Ovary (tissue), 3 donors: ENCODE results near the gene SPAG16.

Source experiments
- CTCF ChIP-seq, 3 donors: fragments of 450-650 bp in 2 of 3; fragments of 200-600 bp in 1 of 3; IDR thresholded peaks; one replicate each; pipeline versions ENCODE4 v1.5.1 to v1.8.0; 2016 to 2022; ENCODE audit warnings: antibody characterized with exemption in 3 of 3, mild to moderate bottlenecking in 1 of 3
- EP300 ChIP-seq: sonication (generic); formaldehyde crosslinking; IDR thresholded peaks from one replicate; pipeline ENCODE4 v1.6.1; 2017; ENCODE audit warnings: antibody characterized with exemption
- POLR2A ChIP-seq: fragments of 450-650 bp; IDR thresholded peaks from one replicate; pipeline ENCODE4 v1.6.1; 2017; ENCODE audit warnings: antibody characterized with exemption, mild to moderate bottlenecking, moderate library complexity
- donor health status: DM: no; HTN: no; CAD: no.

GRCh38 chr2:214451516-214452275 lies 1167.4 kb downstream of the SPAG16 start:
- no peak for TF ChIP-seq EP300
- TF ChIP-seq CTCF (IDR thresholded peaks at IDR 0.05): no peak
- TF ChIP-seq POLR2A: no peak
